PC-3 (cell line): ENCODE data around the gene SERHL2. TPM values are rescaled to one million over a fixed set of nuclear protein-coding genes. Genes with fewer than 3 reads are reported as not detected.
"Not testable (repeated sequence)": the region's sequence is repeated elsewhere in the genome, so short reads cannot be mapped to it uniquely, and the experiment has no call there.

Source experiments
- ATAC-seq: fragments of 200-7000 bp; cut with Tn5 transposase; 2 replicates; pipeline ENCODE4 v1.9.1; 2020; ENCODE audit warnings: mild to moderate bottlenecking, moderate library complexity
- BruUV-seq: library from RNA; stranded (reverse); fragments of 400-500 nt; replicated peaks from 2 replicates; lab custom pipeline; 2021; lab: Mats Ljungman, UMichigan
- CTCF ChIA-PET: fragments of 300-600 bp; sonication (Branson Sonifier 250); formaldehyde crosslinking; loops from one replicate; lab custom pipeline; 2022; ENCODE audit warnings: antibody characterized with exemption; lab: Charles Lee
- POLR2A ChIA-PET: fragments of 300-600 bp; sonication (Branson Sonifier 250); formaldehyde crosslinking; loops from one replicate; lab custom pipeline; 2022; ENCODE audit warnings: antibody characterized with exemption; ENCODE audit not compliant: unreplicated experiment; lab: Charles Lee
- DNase-seq: peaks from one replicate; pipeline ENCODE4 v3.0.0-alpha.2; 2015
- H2AFZ ChIP-seq: fragments of 300-600 bp; sonication (generic); 2 replicates; pipeline ENCODE4 v1.6.0; 2016; ENCODE audit warnings: antibody characterized with exemption, low read length
- H3F3A ChIP-seq: fragments of 300-600 bp; sonication (generic); one replicate; pipeline ENCODE4 v1.6.0; 2017; ENCODE audit warnings: antibody characterized with exemption, low read length, control low read depth, mild to moderate bottlenecking; ENCODE audit not compliant: unreplicated experiment
- H3K27ac ChIP-seq: fragments of 300-600 bp; sonication (generic); 2 replicates; pipeline ENCODE4 v1.5.1; 2016; ENCODE audit warnings: mild to moderate bottlenecking, low read length
- H3K27me3 ChIP-seq: fragments of 300-600 bp; sonication (generic); 2 replicates; pipeline ENCODE4 v1.6.1; 2016; ENCODE audit warnings: low read length, mixed read lengths
- H3K36me3 ChIP-seq: fragments of 300-600 bp; sonication (generic); 2 replicates; pipeline ENCODE4 v1.6.1; 2016; ENCODE audit warnings: low read depth, mixed run types, low read length, mixed read lengths
- H3K4me1 ChIP-seq: fragments of 300-600 bp; sonication (generic); 2 replicates; pipeline ENCODE4 v1.5.1; 2016; ENCODE audit warnings: low read length; ENCODE audit not compliant: insufficient read depth
- H3K4me2 ChIP-seq: fragments of 300-600 bp; sonication (generic); 2 replicates; pipeline ENCODE4 v1.6.0; 2016; ENCODE audit warnings: low read length
- H3K4me3 ChIP-seq: fragments of 300-600 bp; sonication (generic); 2 replicates; pipeline ENCODE4 v1.5.1; 2016; ENCODE audit warnings: mild to moderate bottlenecking, low read length, mixed read lengths
- H3K79me2 ChIP-seq: fragments of 300-600 bp; sonication (generic); 2 replicates; pipeline ENCODE4 v1.6.1; 2017; ENCODE audit warnings: low read length, mixed read lengths
- H3K9ac ChIP-seq: fragments of 300-600 bp; sonication (generic); 2 replicates; pipeline ENCODE4 v1.6.0; 2016; ENCODE audit warnings: mild to moderate bottlenecking, low read length
- H3K9me2 ChIP-seq: fragments of 300-600 bp; sonication (generic); replicated peaks from 2 replicates; pipeline ENCODE4 v1.6.1; 2016; ENCODE audit warnings: mixed run types, low read length, mixed read lengths
- H3K9me3 ChIP-seq: fragments of 300-600 bp; sonication (generic); 2 replicates; pipeline ENCODE4 v1.6.1; 2016; ENCODE audit warnings: low read length, mixed read lengths
- H4K20me1 ChIP-seq: fragments of 300-600 bp; sonication (generic); 2 replicates; pipeline ENCODE4 v1.6.1; 2016; ENCODE audit warnings: low read length, mixed read lengths
- EZH2 ChIP-seq: fragments of 300-600 bp; sonication (generic); IDR thresholded peaks from one replicate; pipeline ENCODE4 v1.6.1; 2017; ENCODE audit warnings: antibody characterized with exemption, mild to moderate bottlenecking, low read length; ENCODE audit not compliant: unreplicated experiment
- EZH2phosphoT487 ChIP-seq: fragments of 300-600 bp; sonication (generic); IDR thresholded peaks from 2 replicates; pipeline ENCODE4 v1.6.1; 2018; ENCODE audit warnings: mild to moderate bottlenecking, antibody characterized with exemption, low read length, borderline replicate concordance
- intact Hi-C: fragments of 100-400 bp; cut with micrococcal nuclease; formaldehyde crosslinking; loops from 2 replicates; pipeline ENCODE4 v1.9.0; 2023
- total RNA-seq: library from RNA; depleted of rRNA; stranded (reverse); fragments of >200 nt; gene quantifications from 2 replicates; pipeline ENCODE4 v1.2.3, GENCODE V29; 2014
- TF ChIP-seq, protein P1 (sequence below): fragments of 300-600 bp; sonication (generic); conservative IDR thresholded peaks from 2 replicates; pipeline ENCODE4 v1.5.1; 2017; ENCODE audit warnings: antibody characterized with exemption, low read depth, mild to moderate bottlenecking, low read length

SERHL2 gene
- total RNA-seq, 1 experiment from 2014 or later, result 5.4 TPM

- no peaks in the 10 kb centered on the region for H3K9me3 ChIP-seq
- no peak overlapping the region for H2AFZ ChIP-seq
- H3K79me2 ChIP-seq, result peaks cover 35% of the 10 kb centered on the region
- no peak overlapping the region for H3K9ac ChIP-seq
- H3K4me1 ChIP-seq, result no peaks in the 10 kb centered on the region
- H4K20me1 ChIP-seq, result no peaks in the 10 kb centered on the region
- H3K27me3 ChIP-seq, result no peaks in the 10 kb centered on the region
- H3K4me3 ChIP-seq, result no peak overlapping the region
- ChIA-PET CTCF (no interaction called here), POLR2A (no interaction called here)
- ATAC-seq (no peak), DNase-seq (no peak)
- no peak overlapping the region for H3K4me2 ChIP-seq
- BruUV-seq, result no TSS peak
- H3K36me3 ChIP-seq, result peaks cover 6% of the 10 kb centered on the region; the same call in 1 of the 2 replicates
- no peaks in the 10 kb centered on the region for H3K9me2 ChIP-seq
- intact Hi-C loops, result no loop called here
- H3K27ac ChIP-seq, result no peak overlapping the region
- no peaks in the 10 kb centered on the region for H3F3A ChIP-seq
- TF ChIP-seq, protein P1, sequence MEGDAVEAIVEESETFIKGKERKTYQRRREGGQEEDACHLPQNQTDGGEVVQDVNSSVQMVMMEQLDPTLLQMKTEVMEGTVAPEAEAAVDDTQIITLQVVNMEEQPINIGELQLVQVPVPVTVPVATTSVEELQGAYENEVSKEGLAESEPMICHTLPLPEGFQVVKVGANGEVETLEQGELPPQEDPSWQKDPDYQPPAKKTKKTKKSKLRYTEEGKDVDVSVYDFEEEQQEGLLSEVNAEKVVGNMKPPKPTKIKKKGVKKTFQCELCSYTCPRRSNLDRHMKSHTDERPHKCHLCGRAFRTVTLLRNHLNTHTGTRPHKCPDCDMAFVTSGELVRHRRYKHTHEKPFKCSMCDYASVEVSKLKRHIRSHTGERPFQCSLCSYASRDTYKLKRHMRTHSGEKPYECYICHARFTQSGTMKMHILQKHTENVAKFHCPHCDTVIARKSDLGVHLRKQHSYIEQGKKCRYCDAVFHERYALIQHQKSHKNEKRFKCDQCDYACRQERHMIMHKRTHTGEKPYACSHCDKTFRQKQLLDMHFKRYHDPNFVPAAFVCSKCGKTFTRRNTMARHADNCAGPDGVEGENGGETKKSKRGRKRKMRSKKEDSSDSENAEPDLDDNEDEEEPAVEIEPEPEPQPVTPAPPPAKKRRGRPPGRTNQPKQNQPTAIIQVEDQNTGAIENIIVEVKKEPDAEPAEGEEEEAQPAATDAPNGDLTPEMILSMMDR, result no peak
- TF ChIP-seq EZH2phosphoT487 (no peak), EZH2 (no peak)
Observed at GRCh38 chr22:42602470-42602869, 48.7 kb downstream of the SERHL2 start.

- no peaks in the 10 kb centered on the region for H3K9me2 ChIP-seq
- no peaks in the 10 kb centered on the region for H3K4me1 ChIP-seq
- no peak for ATAC-seq
- peaks cover 39% of the 10 kb centered on the region for H3K79me2 ChIP-seq
- H3K36me3 ChIP-seq, result peaks cover 6% of the 10 kb centered on the region; the same call in 1 of the 2 replicates
- no peak overlapping the region for H2AFZ ChIP-seq
- DNase-seq, result no peak
- ChIA-PET CTCF (no interaction called here), POLR2A (no interaction called here)
- H4K20me1 ChIP-seq, result peaks cover under 1% of the 10 kb centered on the region; the same call in 1 of the 2 replicates
- H3K27ac ChIP-seq, result no peak overlapping the region
- no peak overlapping the region for H3K4me2 ChIP-seq
- intact Hi-C loops, result no loop called here
- no peak overlapping the region for H3K9ac ChIP-seq
- H3F3A ChIP-seq, result no peaks in the 10 kb centered on the region
- BruUV-seq, result no TSS peak
- TF ChIP-seq, protein P1, result no peak
- no peaks in the 10 kb centered on the region for H3K9me3 ChIP-seq
- H3K4me3 ChIP-seq, result no peak overlapping the region
- no peaks in the 10 kb centered on the region for H3K27me3 ChIP-seq
Observed at GRCh38 chr22:42603427-42603826, 49.7 kb downstream of the SERHL2 start.

DNA sequence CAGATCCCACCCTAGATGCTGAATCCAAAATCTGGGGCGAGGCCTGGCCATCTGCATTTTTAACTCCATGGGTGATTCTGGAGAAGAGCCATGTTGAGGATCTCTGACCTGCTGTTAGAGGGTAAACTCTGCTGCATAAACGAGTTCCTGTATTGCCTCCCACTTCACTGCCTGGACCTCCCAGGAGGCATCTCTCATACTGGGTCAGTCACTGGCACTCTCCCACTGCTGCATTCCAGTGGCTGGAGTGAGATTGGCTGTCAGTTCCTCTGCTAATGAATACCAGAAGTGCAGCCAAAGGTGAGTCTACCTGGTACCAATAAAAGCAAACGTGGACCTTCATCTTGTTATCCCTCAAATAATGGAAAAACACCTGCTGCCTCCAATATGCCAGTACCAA lies 50.6 kb downstream of the SERHL2 start:
- no TSS peak for BruUV-seq
- ChIA-PET CTCF (no interaction called here), POLR2A (no interaction called here)
- H3K36me3 ChIP-seq, result no peaks in the 10 kb centered on the region; the same call in 1 of the 2 replicates
- H4K20me1 ChIP-seq, result peaks cover 8% of the 10 kb centered on the region; the same call in 1 of the 2 replicates
- no peak overlapping the region for H2AFZ ChIP-seq
- no peak overlapping the region for H3K4me3 ChIP-seq
- H3K4me1 ChIP-seq, result peaks cover 9% of the 10 kb centered on the region
- H3K9ac ChIP-seq, result no peak overlapping the region
- H3K9me3 ChIP-seq, result no peaks in the 10 kb centered on the region
- no peak for DNase-seq
- H3K4me2 ChIP-seq, result no peak overlapping the region
- H3K79me2 ChIP-seq, result peaks cover 48% of the 10 kb centered on the region
- no peaks in the 10 kb centered on the region for H3F3A ChIP-seq
- intact Hi-C loops, result no loop called here
- H3K27me3 ChIP-seq, result no peaks in the 10 kb centered on the region
- no peaks in the 10 kb centered on the region for H3K9me2 ChIP-seq
- ATAC-seq, result no peak
- no peak for TF ChIP-seq EZH2phosphoT487
- no peak for TF ChIP-seq EZH2
- TF ChIP-seq, protein P1, result no peak
- H3K27ac ChIP-seq, result no peak overlapping the region

DNA sequence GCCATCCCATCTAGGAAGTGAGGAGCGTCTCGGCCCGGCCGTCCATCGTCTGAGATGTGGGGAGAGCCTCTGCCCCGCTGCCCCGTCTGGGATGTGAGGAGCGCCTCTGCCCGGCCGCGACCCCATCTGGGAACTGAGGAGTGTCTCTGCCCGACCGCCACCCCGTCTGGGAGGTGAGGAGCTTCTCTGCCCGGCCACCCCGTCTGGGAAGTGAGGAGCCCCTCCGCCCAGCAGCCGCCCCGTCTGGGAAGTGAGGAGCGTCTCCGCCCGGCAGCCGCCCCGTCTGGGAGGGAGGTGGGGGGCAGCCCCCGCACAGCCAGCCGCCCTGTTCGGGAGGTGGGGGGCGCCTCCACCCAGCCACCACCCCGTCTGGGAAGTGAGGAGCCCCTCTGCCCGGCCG lies 53.9 kb downstream of the SERHL2 start:
- DNase-seq, H3K27me3 ChIP-seq, H3K4me3 ChIP-seq, intact Hi-C loops, H3K4me2 ChIP-seq, BruUV-seq, H2AFZ ChIP-seq, H3K36me3 ChIP-seq, H3K9ac ChIP-seq, H3K9me2 ChIP-seq, CTCF ChIA-PET, H3K9me3 ChIP-seq, POLR2A ChIA-PET, H3F3A ChIP-seq, ATAC-seq, H3K27ac ChIP-seq: not testable (repeated sequence)
- Histone ChIP-seq H3K79me2 (peaks cover 81% of the 10 kb centered on the region), H3K4me1 (peaks cover 11% of the 10 kb centered on the region), H4K20me1 (peaks cover 17% of the 10 kb centered on the region; the same call in 1 of the 2 replicates)
